Large intestine (tissue), 12 donors: ENCODE measurements around the gene ZNF621. TPM values are rescaled to one million over a fixed set of nuclear protein-coding genes. Genes with fewer than 3 reads are reported as not detected.

Source experiments
- DNase-seq, 2 donors: peaks; one replicate each; pipeline versions ENCODE4 v3.0.0 to v3.0.0-alpha.2; 2013
- H3K27ac ChIP-seq: one replicate; pipeline ENCODE4 v1.5.1; 2013; ENCODE audit warnings: low read length
- H3K27me3 ChIP-seq: 2 replicates; pipeline ENCODE4 v1.6.1; 2013; ENCODE audit warnings: low read length; ENCODE audit not compliant: control insufficient read depth, insufficient read depth
- H3K36me3 ChIP-seq: 2 replicates; pipeline ENCODE4 v1.6.1; 2013; ENCODE audit warnings: low read length; ENCODE audit not compliant: control insufficient read depth, insufficient read depth
- H3K4me1 ChIP-seq: one replicate; pipeline ENCODE4 v1.6.1; 2013; ENCODE audit warnings: low read length; ENCODE audit not compliant: control insufficient read depth, insufficient read depth
- H3K4me3 ChIP-seq: one replicate; pipeline ENCODE4 v1.5.1; 2013; ENCODE audit warnings: low read length
- H3K9me3 ChIP-seq: one replicate; pipeline ENCODE4 v1.6.1; 2013; ENCODE audit warnings: mild to moderate bottlenecking, low read depth, low read length, moderate library complexity; ENCODE audit not compliant: control insufficient read depth
- WGBS: methylation state at CpG from one replicate; pipeline ENCODE4 v1.1.5; 2013; ENCODE audit warnings: low lambda C conversion rate; ENCODE audit not compliant: insufficient coverage; 5-methylcytosine and 5-hydroxymethylcytosine counted together
- long read RNA-seq, 11 donors: transcript quantifications; one replicate each; lab custom pipeline, GENCODE V29; 2026
- polyA plus RNA-seq: library from polyadenylated mRNA; unstranded; fragments of 120-200 nt; gene quantifications from one replicate; pipeline ENCODE4 v1.2.1, GENCODE V29; 2013

The ZNF621 gene
- 20.7 TPM for polyA plus RNA-seq
- long read RNA-seq, donor 1, partial matches to known transcripts, result 0 of 3 reads
- long read RNA-seq, donor 1, other reads (novel, unspliced or antisense), result 0 of 3 reads
- long read RNA-seq, donor 2, full-length matches to known transcripts, result 3 of 3 reads
- long read RNA-seq, donor 2, partial matches to known transcripts, result 0 of 3 reads
- long read RNA-seq, donor 2, other reads (novel, unspliced or antisense), result 0 of 3 reads
- long read RNA-seq, donor 3, result 0 reads
- long read RNA-seq, donor 4, result 0 reads
- long read RNA-seq, donor 5, full-length matches to known transcripts, result 2 of 2 reads
- long read RNA-seq, donor 5, partial matches to known transcripts, result 0 of 2 reads
- long read RNA-seq, donor 5, other reads (novel, unspliced or antisense), result 0 of 2 reads
- long read RNA-seq, donor 6, full-length matches to known transcripts, result 1 of 1 reads
- long read RNA-seq, donor 6, partial matches to known transcripts, result 0 of 1 reads
- long read RNA-seq, donor 6, other reads (novel, unspliced or antisense), result 0 of 1 reads
- long read RNA-seq, donor 7, full-length matches to known transcripts, result 1 of 1 reads
- long read RNA-seq, donor 7, partial matches to known transcripts, result 0 of 1 reads
- long read RNA-seq, donor 7, other reads (novel, unspliced or antisense), result 0 of 1 reads
- long read RNA-seq, donor 8, partial matches to known transcripts, result 13 of 13 reads
- long read RNA-seq, donor 8, other reads (novel, unspliced or antisense), result 0 of 13 reads
- long read RNA-seq, donor 9, full-length matches to known transcripts, result 4 of 4 reads
- long read RNA-seq, donor 9, partial matches to known transcripts, result 0 of 4 reads
- long read RNA-seq, donor 9, other reads (novel, unspliced or antisense), result 0 of 4 reads
- long read RNA-seq, donor 10, full-length matches to known transcripts, result 6 of 6 reads
- long read RNA-seq, donor 10, partial matches to known transcripts, result 0 of 6 reads
- long read RNA-seq, donor 10, other reads (novel, unspliced or antisense), result 0 of 6 reads
- long read RNA-seq, donor 11, full-length matches to known transcripts, result 4 of 4 reads
- long read RNA-seq, donor 11, partial matches to known transcripts, result 0 of 4 reads
- long read RNA-seq, donor 11, other reads (novel, unspliced or antisense), result 0 of 4 reads

DNA sequence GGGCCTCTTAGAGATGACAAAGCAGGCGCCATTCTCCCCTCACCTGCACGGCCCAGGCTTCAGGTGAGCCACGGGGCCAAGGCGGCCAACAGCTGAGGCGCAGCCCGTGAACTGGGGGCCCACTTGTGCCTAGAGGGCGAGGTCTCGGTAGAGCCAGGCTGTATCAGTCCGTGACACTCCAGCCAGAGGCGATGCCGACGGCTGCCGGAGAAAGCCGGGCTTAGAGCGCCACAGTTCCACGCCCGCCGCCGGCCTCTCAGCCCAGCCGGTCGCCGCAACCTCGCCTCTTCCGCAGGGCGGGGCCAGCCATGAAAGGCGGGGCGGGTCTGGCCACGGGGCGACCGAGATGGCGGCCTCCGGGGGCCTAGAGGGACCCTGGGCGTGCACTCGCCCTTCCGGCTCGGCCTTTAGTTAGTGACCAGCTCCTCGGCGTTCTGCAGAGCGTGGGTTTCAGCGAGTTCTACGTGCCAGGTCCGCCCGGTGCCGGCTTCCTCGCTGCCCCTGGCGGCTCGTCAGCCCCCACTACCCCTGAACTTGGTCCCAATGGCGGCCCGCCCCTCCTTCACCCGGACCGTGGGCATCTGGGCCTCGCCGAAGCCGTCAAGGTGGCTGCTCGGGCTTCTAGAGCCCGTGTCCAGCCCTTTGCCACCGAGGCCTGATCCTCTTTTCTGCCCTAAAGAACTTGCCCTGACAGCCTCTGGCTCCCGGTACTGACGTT is at the start of gene ZNF621:
TSS of gene ZNF621 (plus strand) at position 393 of the 718 bp plus-strand sequence. CDS start 881 bp downstream, outside the sequence.
- WGBS, result no CpG with 5 or more reads among the region's 59 CpGs
- H3K27me3 ChIP-seq, result no peaks in the 10 kb centered on the region

GRCh38 chr3:40476478-40477470 is 48.0 kb upstream of the ZNF621 start, which contains the start of gene ZNF619:
Gene ZNF619 (plus strand): TSS chr3:40477122. CDS start chr3:40477980, 858 bp downstream.
- Histone ChIP-seq H3K27me3 (no peaks in the 10 kb centered on the region), H3K4me3 (peak within 1 kb of the TSS; percentile 75), H3K4me1 (peaks cover 4% of the 10 kb centered on the region), H3K9me3 (no peaks in the 10 kb centered on the region), H3K36me3 (peaks cover 17% of the 10 kb centered on the region), H3K27ac (peak within 1 kb of the TSS; percentile 25)
- DNase-seq, result peak; percentile 61 to 87
- 20% methylated on average over 2 of the region's 48 CpGs for WGBS

More for the DNA sequence above, at the start of gene ZNF621:
- peaks cover 10% of the 10 kb centered on the region for H3K36me3 ChIP-seq
- H3K27ac ChIP-seq, result peak within 1 kb of the TSS; percentile 86
- H3K4me3 ChIP-seq, result peak within 1 kb of the TSS; percentile 97
- peaks cover 2% of the 10 kb centered on the region for H3K9me3 ChIP-seq
- peak; percentile 83 to 94 for DNase-seq
- H3K4me1 ChIP-seq, result no peaks in the 10 kb centered on the region

- Histone ChIP-seq H3K27me3 (no peaks in the 10 kb centered on the region), H3K4me3 (peak overlapping the region; percentile 75), H3K36me3 (peaks cover 26% of the 10 kb centered on the region), H3K27ac (no peak overlapping the region), H3K4me1 (peaks cover 4% of the 10 kb centered on the region), H3K9me3 (no peaks in the 10 kb centered on the region)
- DNase-seq, result peak in 1 of 2 donors; percentile 13
- WGBS, result no CpG with 5 or more reads among the region's 4 CpGs
Measured at GRCh38 chr3:40477666-40478065, 47.1 kb upstream of the ZNF621 start.

- H3K4me3 ChIP-seq, result no peak overlapping the region
- no CpG with 5 or more reads among the region's 3 CpGs for WGBS
- peaks cover 3% of the 10 kb centered on the region for H3K9me3 ChIP-seq
- H3K4me1 ChIP-seq, result no peaks in the 10 kb centered on the region
- DNase-seq, result no peak
- no peaks in the 10 kb centered on the region for H3K27me3 ChIP-seq
- H3K27ac ChIP-seq, result no peak overlapping the region
- peaks cover 52% of the 10 kb centered on the region for H3K36me3 ChIP-seq
Measured at GRCh38 chr3:40487172-40487571, 37.6 kb upstream of the ZNF621 start.

- no peak overlapping the region for H3K27ac ChIP-seq
- H3K9me3 ChIP-seq, result peaks cover 3% of the 10 kb centered on the region
- no peak overlapping the region for H3K4me3 ChIP-seq
- peaks cover 24% of the 10 kb centered on the region for H3K36me3 ChIP-seq
- no peaks in the 10 kb centered on the region for H3K27me3 ChIP-seq
- DNase-seq, result no peak
- no CpG with 5 or more reads among the region's 5 CpGs for WGBS
- no peaks in the 10 kb centered on the region for H3K4me1 ChIP-seq
Measured at GRCh38 chr3:40490916-40491315, 33.8 kb upstream of the ZNF621 start.

DNA sequence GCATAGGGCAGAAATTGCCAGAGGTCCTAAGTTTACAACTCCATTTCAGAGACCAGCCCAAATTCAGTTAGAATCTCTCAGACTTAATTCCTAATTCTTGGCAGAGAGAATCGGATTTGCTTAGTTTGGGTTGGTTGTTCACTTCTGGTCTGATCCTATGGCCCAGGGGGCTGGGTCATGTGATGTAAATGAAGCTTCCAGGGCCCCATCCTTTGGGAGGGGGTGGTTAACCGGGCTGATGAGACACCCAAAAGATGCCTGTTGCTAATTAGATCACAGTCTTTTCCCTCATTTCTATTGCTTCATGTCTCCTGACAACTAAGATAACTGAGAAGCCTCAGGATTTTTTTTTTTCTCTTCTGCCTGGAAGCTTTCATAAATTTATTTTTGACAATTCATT is 30.1 kb upstream of the ZNF621 start:
- H3K4me3 ChIP-seq, result no peak overlapping the region
- H3K27ac ChIP-seq, result no peak overlapping the region
- no peak for DNase-seq
- WGBS, result no CpG with 5 or more reads among the region's 2 CpGs
- H3K36me3 ChIP-seq, result no peaks in the 10 kb centered on the region
- H3K9me3 ChIP-seq, result no peaks in the 10 kb centered on the region
- H3K4me1 ChIP-seq, result no peaks in the 10 kb centered on the region
- H3K27me3 ChIP-seq, result no peaks in the 10 kb centered on the region

GRCh38 chr3:40497288-40497687 is 27.5 kb upstream of the ZNF621 start:
- no peaks in the 10 kb centered on the region for H3K36me3 ChIP-seq
- H3K27me3 ChIP-seq, result no peaks in the 10 kb centered on the region
- WGBS, result no CpG with 5 or more reads among the region's 2 CpGs
- no peaks in the 10 kb centered on the region for H3K9me3 ChIP-seq
- no peak overlapping the region for H3K27ac ChIP-seq
- no peak overlapping the region for H3K4me3 ChIP-seq
- no peaks in the 10 kb centered on the region for H3K4me1 ChIP-seq
- no peak for DNase-seq

- no peak overlapping the region for H3K4me3 ChIP-seq
- no peaks in the 10 kb centered on the region for H3K27me3 ChIP-seq
- no peak for DNase-seq
- H3K27ac ChIP-seq, result no peak overlapping the region
- no peaks in the 10 kb centered on the region for H3K36me3 ChIP-seq
- no CpG with 5 or more reads among the region's 1 CpG for WGBS
- no peaks in the 10 kb centered on the region for H3K9me3 ChIP-seq
- H3K4me1 ChIP-seq, result no peaks in the 10 kb centered on the region
Measured at GRCh38 chr3:40499952-40500351, 24.8 kb upstream of the ZNF621 start.

DNA sequence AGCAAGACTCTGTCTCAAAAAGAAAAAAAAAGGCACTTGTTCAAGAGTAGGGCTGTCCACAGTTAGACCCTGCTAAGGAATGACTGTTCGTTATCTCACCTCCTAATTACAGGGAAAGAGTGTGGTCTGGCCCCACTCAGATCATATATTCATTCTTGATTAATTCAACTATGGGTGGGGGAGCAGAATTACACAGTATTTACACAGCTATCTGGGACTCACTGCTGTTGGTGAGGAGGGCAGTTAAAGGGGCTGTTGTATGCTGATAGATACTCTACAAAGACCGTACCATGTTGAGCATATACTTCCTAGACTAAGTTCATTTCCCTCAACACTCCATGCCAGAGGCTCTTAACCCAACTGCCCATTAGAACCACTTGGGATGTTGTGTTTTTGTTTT is 22.7 kb upstream of the ZNF621 start:
- H3K4me1 ChIP-seq, result no peaks in the 10 kb centered on the region
- no peaks in the 10 kb centered on the region for H3K9me3 ChIP-seq
- no peaks in the 10 kb centered on the region for H3K27me3 ChIP-seq
- no peak for DNase-seq
- H3K4me3 ChIP-seq, result no peak overlapping the region
- no peaks in the 10 kb centered on the region for H3K36me3 ChIP-seq
- no peak overlapping the region for H3K27ac ChIP-seq
- WGBS, result no CpG with 5 or more reads among the region's 2 CpGs
